Parathyroid adenoma (tissue), 2 donors: ENCODE data around the gene ATP4A.

Experiments used
- H2AFZ ChIP-seq: fragments of 300-600 bp; sonication (generic); one replicate; pipeline ENCODE4 v1.7.0; 2017; ENCODE audit warnings: antibody characterized with exemption, mild to moderate bottlenecking
- H3K27ac ChIP-seq: fragments of 300-600 bp; sonication (generic); one replicate; pipeline ENCODE4 v1.7.0; 2017
- H3K27me3 ChIP-seq: fragments of 300-600 bp; sonication (generic); one replicate; pipeline ENCODE4 v1.7.0; 2017; ENCODE audit warnings: low read length; ENCODE audit not compliant: control insufficient read depth, insufficient read depth
- H3K36me3 ChIP-seq: fragments of 300-600 bp; sonication (generic); one replicate; pipeline ENCODE4 v1.7.0; 2017; ENCODE audit warnings: low read length; ENCODE audit not compliant: control insufficient read depth, insufficient read depth
- H3K4me1 ChIP-seq: fragments of 300-600 bp; sonication (generic); one replicate; pipeline ENCODE4 v1.7.0; 2017; ENCODE audit warnings: control low read depth
- H3K4me2 ChIP-seq: fragments of 300-600 bp; sonication (generic); one replicate; pipeline ENCODE4 v1.7.0; 2017; ENCODE audit warnings: low read length
- H3K4me3 ChIP-seq: fragments of 300-600 bp; sonication (generic); one replicate; pipeline ENCODE4 v1.7.0; 2017; ENCODE audit warnings: low read depth, low read length
- H3K79me2 ChIP-seq: fragments of 300-600 bp; sonication (generic); one replicate; pipeline ENCODE4 v1.7.0; 2017; ENCODE audit warnings: control low read depth
- H3K9ac ChIP-seq: fragments of 300-600 bp; sonication (generic); one replicate; pipeline ENCODE4 v1.7.0; 2017; ENCODE audit warnings: mild to moderate bottlenecking
- H3K9me3 ChIP-seq: fragments of 300-600 bp; sonication (generic); one replicate; pipeline ENCODE4 v1.7.0; 2017; ENCODE audit warnings: low read length; ENCODE audit not compliant: control insufficient read depth
- TF ChIP-seq, protein P1 (sequence below): fragments of 300-600 bp; sonication (generic); IDR thresholded peaks from one replicate; pipeline ENCODE4 v1.7.0; 2017; ENCODE audit warnings: antibody characterized with exemption, mild to moderate bottlenecking
- donor health status: primary hyperparathyroidism.

Gene ATP4A

DNA sequence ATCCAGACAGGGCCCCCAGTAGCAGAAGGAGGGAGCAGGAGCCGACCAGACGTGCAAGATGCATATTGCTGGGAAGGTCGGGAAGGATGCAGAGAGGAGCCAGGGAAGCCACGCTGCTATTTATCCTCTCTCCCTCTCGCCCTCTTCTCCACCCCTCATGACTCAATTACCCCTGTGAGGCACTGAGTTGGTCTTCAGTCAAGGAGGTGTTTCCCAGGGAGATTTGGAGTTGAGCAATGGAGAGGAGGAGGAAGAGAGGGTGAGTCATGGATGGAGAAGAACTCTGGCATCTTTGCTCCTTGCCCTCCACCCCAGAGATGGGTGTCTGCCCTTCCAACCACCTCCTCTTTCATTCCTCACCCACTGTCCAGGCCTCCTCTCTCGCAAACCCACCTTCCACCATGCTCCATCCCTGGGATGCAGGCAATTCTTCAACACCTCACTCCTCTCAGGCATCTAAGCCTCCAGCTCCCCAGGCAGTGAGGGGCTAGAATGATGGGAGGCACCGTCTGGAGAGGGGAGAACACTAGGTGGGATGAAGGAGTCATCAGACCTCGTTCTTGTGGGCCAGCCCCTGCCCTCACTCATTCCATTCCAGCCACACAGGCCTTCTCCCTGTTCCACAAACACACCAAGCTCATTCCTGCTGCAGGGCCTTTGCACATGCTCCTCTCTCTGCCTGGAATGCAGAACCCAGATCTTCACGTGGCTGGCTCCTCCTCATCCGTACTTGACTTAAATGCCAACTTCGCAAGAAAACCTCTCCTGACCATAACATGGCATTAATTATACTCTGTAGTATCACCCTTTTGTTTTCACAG is 35.0 kb downstream of the ATP4A start, which contains the start of gene SBSN:
Gene SBSN (minus strand): TSS at position 94 of the 821 bp plus-strand sequence. CDS start 30 bp downstream, at position 64.
- H3K27me3 ChIP-seq: no peaks in the 10 kb centered on the region
- no peak within 1 kb of the TSS for H3K4me2 ChIP-seq
- H3K9ac ChIP-seq: no peak within 1 kb of the TSS
- no peak within 1 kb of the TSS for H3K4me3 ChIP-seq
- TF ChIP-seq, protein P1, sequence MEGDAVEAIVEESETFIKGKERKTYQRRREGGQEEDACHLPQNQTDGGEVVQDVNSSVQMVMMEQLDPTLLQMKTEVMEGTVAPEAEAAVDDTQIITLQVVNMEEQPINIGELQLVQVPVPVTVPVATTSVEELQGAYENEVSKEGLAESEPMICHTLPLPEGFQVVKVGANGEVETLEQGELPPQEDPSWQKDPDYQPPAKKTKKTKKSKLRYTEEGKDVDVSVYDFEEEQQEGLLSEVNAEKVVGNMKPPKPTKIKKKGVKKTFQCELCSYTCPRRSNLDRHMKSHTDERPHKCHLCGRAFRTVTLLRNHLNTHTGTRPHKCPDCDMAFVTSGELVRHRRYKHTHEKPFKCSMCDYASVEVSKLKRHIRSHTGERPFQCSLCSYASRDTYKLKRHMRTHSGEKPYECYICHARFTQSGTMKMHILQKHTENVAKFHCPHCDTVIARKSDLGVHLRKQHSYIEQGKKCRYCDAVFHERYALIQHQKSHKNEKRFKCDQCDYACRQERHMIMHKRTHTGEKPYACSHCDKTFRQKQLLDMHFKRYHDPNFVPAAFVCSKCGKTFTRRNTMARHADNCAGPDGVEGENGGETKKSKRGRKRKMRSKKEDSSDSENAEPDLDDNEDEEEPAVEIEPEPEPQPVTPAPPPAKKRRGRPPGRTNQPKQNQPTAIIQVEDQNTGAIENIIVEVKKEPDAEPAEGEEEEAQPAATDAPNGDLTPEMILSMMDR: no peak
- H3K9me3 ChIP-seq: no peaks in the 10 kb centered on the region
- no peaks in the 10 kb centered on the region for H3K4me1 ChIP-seq
- H3K36me3 ChIP-seq: no peaks in the 10 kb centered on the region
- no peak within 1 kb of the TSS for H3K27ac ChIP-seq
- no peaks in the 10 kb centered on the region for H3K79me2 ChIP-seq
- H2AFZ ChIP-seq: no peak within 1 kb of the TSS

DNA sequence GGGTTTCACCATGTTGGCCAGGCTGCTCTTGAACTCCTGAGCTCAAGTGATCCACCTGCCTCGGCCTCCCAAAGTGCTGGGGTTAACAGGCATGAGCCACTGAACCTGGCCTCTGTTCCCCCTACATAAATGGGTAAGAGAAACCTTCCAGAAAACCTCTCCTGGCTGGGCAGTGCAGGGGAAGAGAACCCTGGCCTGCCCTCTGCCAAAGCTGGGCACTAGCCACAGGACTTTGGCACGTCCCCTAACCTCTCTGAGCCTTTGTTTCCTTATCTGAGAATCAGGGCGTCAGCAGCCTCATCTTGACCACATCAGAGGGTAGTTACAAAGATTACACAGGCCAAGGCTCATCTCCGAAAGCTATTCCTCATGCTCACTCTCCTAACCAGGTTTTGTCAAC is 37.6 kb downstream of the ATP4A start:
- no peaks in the 10 kb centered on the region for H3K27me3 ChIP-seq
- no peaks in the 10 kb centered on the region for H3K36me3 ChIP-seq
- H3K9ac ChIP-seq: no peak overlapping the region
- no peak overlapping the region for H3K4me3 ChIP-seq
- no peak overlapping the region for H2AFZ ChIP-seq
- no peaks in the 10 kb centered on the region for H3K79me2 ChIP-seq
- no peaks in the 10 kb centered on the region for H3K4me1 ChIP-seq
- H3K27ac ChIP-seq: no peak overlapping the region
- TF ChIP-seq, protein P1: no peak
- no peaks in the 10 kb centered on the region for H3K9me3 ChIP-seq
- H3K4me2 ChIP-seq: no peak overlapping the region

DNA sequence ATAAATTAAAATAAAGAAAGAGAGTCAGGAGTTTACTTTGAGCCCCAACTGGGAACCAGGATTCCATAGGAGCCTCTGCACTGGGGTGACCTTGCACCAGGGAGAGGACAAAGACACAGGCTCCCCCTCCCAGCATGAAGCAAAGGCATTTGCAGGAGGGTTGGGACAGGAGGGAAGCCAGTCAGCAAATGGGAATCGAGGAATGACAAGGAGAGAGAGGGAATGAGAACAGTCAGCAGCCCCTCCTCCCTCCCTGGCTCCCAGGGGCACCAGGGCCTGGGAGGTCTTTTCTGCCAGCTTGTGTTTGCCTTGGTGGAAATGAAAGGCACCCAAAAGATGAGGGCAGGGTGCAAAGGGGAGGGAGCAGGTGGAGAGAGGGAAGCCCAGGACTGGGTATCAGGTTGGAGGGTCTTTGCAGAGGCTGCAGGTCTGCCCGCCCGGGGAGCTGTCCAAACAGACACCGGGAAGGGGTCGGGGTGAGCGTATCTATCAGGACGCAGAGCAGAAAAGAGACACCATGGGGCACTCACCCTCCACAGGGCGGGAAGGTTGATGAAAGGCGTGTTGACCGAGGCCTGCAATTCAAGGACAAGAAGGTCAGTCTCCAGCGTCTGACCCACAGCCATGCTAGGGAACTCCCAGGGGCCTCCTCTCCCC is 39.1 kb downstream of the ATP4A start:
- H3K4me1 ChIP-seq: no peaks in the 10 kb centered on the region
- no peaks in the 10 kb centered on the region for H3K36me3 ChIP-seq
- TF ChIP-seq, protein P1: no peak
- H3K9me3 ChIP-seq: no peaks in the 10 kb centered on the region
- no peak overlapping the region for H3K4me3 ChIP-seq
- no peak overlapping the region for H2AFZ ChIP-seq
- H3K79me2 ChIP-seq: no peaks in the 10 kb centered on the region
- no peak overlapping the region for H3K9ac ChIP-seq
- H3K27me3 ChIP-seq: no peaks in the 10 kb centered on the region
- H3K4me2 ChIP-seq: no peak overlapping the region
- H3K27ac ChIP-seq: no peak overlapping the region

DNA sequence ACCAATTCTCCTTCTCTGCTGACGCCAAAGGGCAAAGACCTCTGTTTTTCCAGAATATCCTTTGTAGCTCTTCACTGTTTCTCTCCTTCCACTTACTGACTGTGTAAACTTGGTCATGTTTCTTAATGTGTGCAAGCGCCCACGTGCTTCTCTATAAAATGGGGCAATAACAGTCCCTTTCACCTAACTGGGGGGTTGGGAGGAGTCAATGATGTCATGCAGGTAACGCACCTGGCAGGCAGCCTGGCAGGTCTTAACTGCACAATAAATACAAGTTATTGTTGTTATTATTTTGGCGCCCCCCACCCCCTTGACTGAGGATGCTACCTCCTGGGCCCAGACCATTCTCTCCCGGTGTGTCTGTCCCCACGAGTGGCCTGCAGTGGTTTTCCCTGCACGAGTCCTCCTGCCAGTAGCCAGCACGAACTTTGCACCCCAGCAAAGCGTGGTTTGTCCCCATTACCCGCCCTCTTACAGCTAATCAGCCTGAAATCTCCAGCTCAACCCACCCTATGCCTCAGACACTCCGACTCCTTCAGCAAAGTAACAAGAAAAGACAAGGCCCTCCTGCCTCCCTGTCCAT is 40.6 kb downstream of the ATP4A start:
- Histone ChIP-seq H3K27me3 (no peaks in the 10 kb centered on the region), H3K4me3 (no peak overlapping the region), H3K36me3 (no peaks in the 10 kb centered on the region), H3K9me3 (no peaks in the 10 kb centered on the region), H3K9ac (no peak overlapping the region), H3K27ac (no peak overlapping the region), H2AFZ (no peak overlapping the region), H3K79me2 (no peaks in the 10 kb centered on the region), H3K4me1 (no peaks in the 10 kb centered on the region), H3K4me2 (no peak overlapping the region)
- TF ChIP-seq, protein P1: no peak
